WTC11 (cell line): Measurements from ENCODE around the gene IGFBP5. TPM values are rescaled to one million over a fixed set of nuclear protein-coding genes. Genes with fewer than 3 reads are reported as not detected.

ENCODE experiments used
- ATAC-seq: fragments of 200-7000 bp; cut with Tn5 transposase; 2 replicates; pipeline ENCODE4 v1.10.0; 2021; ENCODE audit warnings: mild to moderate bottlenecking, moderate library complexity
- CTCF ChIA-PET: fragments of 300-600 bp; sonication (Branson Sonifier 250); formaldehyde crosslinking; loops from one replicate; lab custom pipeline; 2021; ENCODE audit warnings: antibody characterized with exemption; lab: Charles Lee
- POLR2A ChIA-PET: fragments of 350-600 bp; sonication (Branson Sonifier 250); formaldehyde crosslinking; loops from one replicate; lab custom pipeline; 2021; ENCODE audit warnings: antibody characterized with exemption; lab: Charles Lee
- DNase-seq: peaks from one replicate; pipeline ENCODE4 v3.0.0; 2021; ENCODE audit warnings: low spot score
- H3K27ac Mint-ChIP-seq: 2 replicates; pipeline ENCODE4 v1.8.0; 2021; ENCODE audit warnings: mixed read lengths
- H3K27me3 Mint-ChIP-seq: 2 replicates; pipeline ENCODE4 v1.8.0; 2021; ENCODE audit warnings: low read depth, mild to moderate bottlenecking, moderate library complexity, mixed read lengths
- H3K36me3 Mint-ChIP-seq: 2 replicates; pipeline ENCODE4 v1.8.0; 2021; ENCODE audit warnings: mixed read lengths
- H3K4me1 Mint-ChIP-seq: 2 replicates; pipeline ENCODE4 v1.8.0; 2022; ENCODE audit warnings: mixed read lengths
- H3K4me3 Mint-ChIP-seq: 2 replicates; pipeline ENCODE4 v1.8.0; 2021; ENCODE audit warnings: mild to moderate bottlenecking, moderate library complexity, mixed read lengths
- H3K9me3 Mint-ChIP-seq: 2 replicates; pipeline ENCODE4 v1.8.0; 2021; ENCODE audit warnings: mixed read lengths
- ATF6 ChIP-seq: sonication (generic); formaldehyde crosslinking; IDR thresholded peaks from 2 replicates; pipeline ENCODE4 v1.8.1; 2023; ENCODE audit warnings: mild to moderate bottlenecking, missing genetic modification reagents
- CTCF ChIP-seq: fragments of 200-600 bp; IDR thresholded peaks from 2 replicates; pipeline ENCODE4 v1.8.0; 2022; ENCODE audit warnings: antibody characterized with exemption
- FOXK1 ChIP-seq: sonication (generic); formaldehyde crosslinking; IDR thresholded peaks from 2 replicates; pipeline ENCODE4 v1.8.0; 2022; ENCODE audit warnings: mild to moderate bottlenecking, moderate library complexity, missing genetic modification reagents
- RORB ChIP-seq: fragments of 250-450 bp; sonication (Bioruptor Pico); IDR thresholded peaks from 2 replicates; pipeline ENCODE4 v1.9.0; 2021; ENCODE audit warnings: mild to moderate bottlenecking
- USF1 ChIP-seq: sonication (generic); formaldehyde crosslinking; IDR thresholded peaks from 2 replicates; pipeline ENCODE4 v1.8.0; 2022; ENCODE audit warnings: mild to moderate bottlenecking, missing genetic modification reagents
- ZNF219 ChIP-seq: sonication (generic); formaldehyde crosslinking; IDR thresholded peaks from 2 replicates; pipeline ENCODE4 v1.8.0; 2023; ENCODE audit warnings: missing genetic modification reagents, mild to moderate bottlenecking, borderline replicate concordance
- ZNF263 ChIP-seq: sonication (generic); formaldehyde crosslinking; IDR thresholded peaks from 2 replicates; pipeline ENCODE4 v1.8.1; 2022; ENCODE audit warnings: low read depth, mild to moderate bottlenecking, moderate library complexity, missing genetic modification reagents
- ZNF425 ChIP-seq: fragments of 250-450 bp; sonication (Bioruptor Pico); conservative IDR thresholded peaks from 2 replicates; pipeline ENCODE4 v1.9.0; 2021; ENCODE audit warnings: mild to moderate bottlenecking
- total RNA-seq: library from RNA; stranded (reverse); gene quantifications from 3 replicates; pipeline ENCODE4 v1.2.3, GENCODE V29; 2021
- TF ChIP-seq, protein P1 (sequence below): sonication (generic); formaldehyde crosslinking; conservative IDR thresholded peaks from 2 replicates; pipeline ENCODE4 v1.8.1; 2022; ENCODE audit warnings: mild to moderate bottlenecking, missing genetic modification reagents
- TF ChIP-seq, protein P2 (sequence below): sonication (generic); formaldehyde crosslinking; IDR thresholded peaks from 2 replicates; pipeline ENCODE4 v1.8.1; 2023; ENCODE audit warnings: mild to moderate bottlenecking, missing genetic modification reagents, moderate library complexity

The IGFBP5 gene
- total RNA-seq, 1 experiment from 2014 or later, result 5.3 TPM

- TF ChIP-seq ATF6, result no peak
- TF ChIP-seq, all 79 proteins: peak for 0
Observed at GRCh38 chr2:216626875-216627245, 68.5 kb downstream of the IGFBP5 start (continued).

DNA sequence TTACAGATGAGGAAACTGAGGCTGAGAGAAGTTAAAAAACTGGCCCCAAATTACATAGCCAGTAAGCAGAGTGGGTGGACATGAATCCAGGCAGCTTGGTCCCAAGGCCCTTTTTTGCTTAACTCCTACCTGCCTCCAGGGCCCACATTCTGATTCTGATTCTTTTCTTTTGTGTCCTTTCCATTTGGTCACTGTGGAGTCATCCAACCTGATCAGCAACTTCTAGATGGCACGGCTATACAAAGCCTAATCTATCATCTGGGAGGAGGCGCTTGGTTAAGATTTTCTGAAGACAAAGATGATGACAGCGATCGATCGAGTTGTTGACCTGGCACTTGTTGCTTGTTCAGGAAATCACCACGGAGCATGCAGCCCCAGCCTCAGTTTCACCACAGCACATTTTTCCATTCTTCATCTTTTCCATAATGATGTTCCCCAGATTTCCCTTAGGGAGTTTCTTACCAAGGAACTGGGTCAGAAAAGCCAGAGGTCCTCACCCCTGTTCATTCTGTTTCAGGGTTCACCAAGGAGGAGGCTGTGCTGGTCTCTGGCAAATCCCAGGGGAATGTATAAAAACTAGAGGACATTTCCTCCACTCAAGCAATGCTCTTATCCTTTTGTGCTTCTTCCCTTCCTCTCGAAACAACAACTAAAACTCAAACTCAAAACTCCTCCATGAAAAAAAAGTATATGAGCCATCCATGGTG, 69.0 kb downstream of the IGFBP5 start:
- peak; percentile 34; the same call in 1 of the 2 replicates for ATAC-seq

More for the DNA sequence above, 69.0 kb downstream of the IGFBP5 start:
- CTCF ChIA-PET, result no interaction called here
- POLR2A ChIA-PET, result no interaction called here
- Mint-ChIP-seq H3K4me3 (no peak overlapping the region), H3K9me3 (peaks cover 5% of the 10 kb centered on the region), H3K4me1 (peaks cover 19% of the 10 kb centered on the region), H3K27ac (no peak overlapping the region), H3K36me3 (0 out of 2 replicates have a peak, but pooled peaks cover 2% of the 10 kb centered on the region), H3K27me3 (no peaks in the 10 kb centered on the region; the same call in none of the 2 replicates)
- TF ChIP-seq, protein P1, sequence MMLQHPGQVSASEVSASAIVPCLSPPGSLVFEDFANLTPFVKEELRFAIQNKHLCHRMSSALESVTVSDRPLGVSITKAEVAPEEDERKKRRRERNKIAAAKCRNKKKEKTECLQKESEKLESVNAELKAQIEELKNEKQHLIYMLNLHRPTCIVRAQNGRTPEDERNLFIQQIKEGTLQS (CRISPR knock-in tag), result no peak
- no peak for TF ChIP-seq ZNF219
- TF ChIP-seq FOXK1 (CRISPR knock-in tag), result no peak
- no peak for TF ChIP-seq RORB (CRISPR knock-in tag)
- no peak for TF ChIP-seq ZNF263 (CRISPR knock-in tag)
- TF ChIP-seq, protein P2, sequence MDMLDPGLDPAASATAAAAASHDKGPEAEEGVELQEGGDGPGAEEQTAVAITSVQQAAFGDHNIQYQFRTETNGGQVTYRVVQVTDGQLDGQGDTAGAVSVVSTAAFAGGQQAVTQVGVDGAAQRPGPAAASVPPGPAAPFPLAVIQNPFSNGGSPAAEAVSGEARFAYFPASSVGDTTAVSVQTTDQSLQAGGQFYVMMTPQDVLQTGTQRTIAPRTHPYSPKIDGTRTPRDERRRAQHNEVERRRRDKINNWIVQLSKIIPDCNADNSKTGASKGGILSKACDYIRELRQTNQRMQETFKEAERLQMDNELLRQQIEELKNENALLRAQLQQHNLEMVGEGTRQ, result no peak
- TF ChIP-seq USF1 (CRISPR knock-in tag), result no peak
- no peak for TF ChIP-seq ZNF425 (CRISPR knock-in tag)
- no peak for TF ChIP-seq CTCF
- DNase-seq, result no peak
